Kidney (tissue), 14 donors: ENCODE measurements around the gene SH2D1B. TPM values are rescaled to one million over a fixed set of nuclear protein-coding genes. Genes with fewer than 3 reads are reported as not detected.

ENCODE experiments used
- DNase-seq, 5 donors: peaks; one replicate each; pipeline ENCODE4 v3.0.0-alpha.2; 2013 to 2020
- FAIRE-seq: peaks from 2 replicates; lab custom pipeline; 2012; peaks lifted over from hg19 to GRCh38; lab: Jason Lieb, UNC
- H3K27ac ChIP-seq, 2 donors: one replicate each; pipeline ENCODE4 v1.7.0; 2013; ENCODE audit warnings: low read depth in 2 of 2, low read length in 2 of 2, inconsistent platforms in 1 of 2
- H3K27me3 ChIP-seq: one replicate; pipeline ENCODE4 v1.7.1; 2013; ENCODE audit warnings: low read length, inconsistent platforms; ENCODE audit not compliant: control insufficient read depth, insufficient read depth
- H3K36me3 ChIP-seq, 3 donors: one replicate each; pipeline versions ENCODE4 v1.7.0 to v1.7.1; 2013; ENCODE audit warnings: low read length in 3 of 3, control low read depth in 1 of 3, inconsistent platforms in 1 of 3; ENCODE audit not compliant: insufficient read depth in 3 of 3, control insufficient read depth in 2 of 3
- H3K4me1 ChIP-seq, 3 donors: one replicate each; pipeline versions ENCODE4 v1.7.0 to v1.7.1; 2013; ENCODE audit warnings: low read length in 3 of 3, inconsistent platforms in 1 of 3, low read depth in 1 of 3; ENCODE audit not compliant: control insufficient read depth in 2 of 3, insufficient read depth in 2 of 3
- H3K4me3 ChIP-seq, 3 donors: one replicate each; pipeline versions ENCODE4 v1.7.0 to v1.8.1; 2013; ENCODE audit warnings: low read length in 3 of 3, control low read depth in 1 of 3, inconsistent platforms in 1 of 3
- H3K9ac ChIP-seq, 3 donors: one replicate each; pipeline versions ENCODE4 v1.7.0 to v1.7.1; 2013; ENCODE audit warnings: low read length in 3 of 3, control low read depth in 1 of 3, inconsistent platforms in 1 of 3
- H3K9me3 ChIP-seq, 3 donors: one replicate each; pipeline versions ENCODE4 v1.7.0 to v1.7.1; 2013; ENCODE audit warnings: low read length in 3 of 3, control low read depth in 1 of 3, inconsistent platforms in 1 of 3; ENCODE audit not compliant: control insufficient read depth in 2 of 3, insufficient read depth in 1 of 3
- CTCF ChIP-seq: IDR thresholded peaks from 3 replicates; pipeline ENCODE4 v1.5.1; 2012; ENCODE audit warnings: mild to moderate bottlenecking, moderate library complexity, borderline replicate concordance; ENCODE audit not compliant: insufficient read depth; ENCODE audit errors: extremely low read depth
- intact Hi-C: fragments of 100-400 bp; cut with DNase I; formaldehyde crosslinking; loops from one replicate; pipeline ENCODE4 v1.11.1; 2022
- polyA plus RNA-seq: library from polyadenylated mRNA; stranded (reverse); fragments of 350-450 nt; fragmentation: Illumina TruSeq; extraction: RNeasy Lipid Tissue Mini Kit (QIAGEN cat#74804); gene quantifications from one replicate; pipeline ENCODE4 v1.2.3, GENCODE V29; 2014; ENCODE audit warnings: low read depth, low replicate concordance; ENCODE audit not compliant: insufficient read depth
- total RNA-seq: library from RNA; stranded (reverse); fragmentation: NEBNext Ultra II Directional; extraction: Animal tissue kit (Norgen Biotek cat#: 25700); gene quantifications from one replicate; pipeline ENCODE4 v1.2.1, GENCODE V29; 2021
- donor health status: control.
- donor health status: control.
- donor health status: control.
- donor health status: control.
- donor health status: control.
- donor health status: DM: yes; HTN: yes; CAD: no.
- donor health status: Normal renal cell carcinoma (clear cell type).

The SH2D1B gene
- total and polyA plus RNA-seq, 2 donors from 2014 or later = 0.76 TPM; not detected in 1

GRCh38 chr1:162367073-162367472, 44.9 kb downstream of the SH2D1B start:
- intact Hi-C loops = no loop called here
- FAIRE-seq = no peak
- TF ChIP-seq CTCF = no peak
- Histone ChIP-seq H3K9me3 (no peaks in the 10 kb centered on the region), H3K9ac (no peak overlapping the region), H3K27ac (no peak overlapping the region), H3K4me3 (no peak overlapping the region), H3K27me3 (no peaks in the 10 kb centered on the region), H3K36me3 (no peaks in the 10 kb centered on the region), H3K4me1 (peaks cover 0 to 2% (median 0%) of the 10 kb centered on the region in 3 donors)
- DNase-seq = no peak

- intact Hi-C loops = no loop called here
- DNase-seq = no peak
- FAIRE-seq = no peak
- H3K27ac ChIP-seq = no peak overlapping the region
- H3K4me3 ChIP-seq = no peak overlapping the region
- H3K4me1 ChIP-seq = peaks cover 0 to 2% (median 0%) of the 10 kb centered on the region in 3 donors
- H3K36me3 ChIP-seq = peaks cover 0 to 2% (median 0%) of the 10 kb centered on the region in 3 donors
- H3K9me3 ChIP-seq = no peaks in the 10 kb centered on the region
- H3K9ac ChIP-seq = no peak overlapping the region
- no peaks in the 10 kb centered on the region for H3K27me3 ChIP-seq
- no peak for TF ChIP-seq CTCF
Measured at GRCh38 chr1:162366671-162367070, 45.3 kb downstream of the SH2D1B start.

- H3K4me1 ChIP-seq = peaks cover 0 to 2% (median 0%) of the 10 kb centered on the region in 3 donors
- no peaks in the 10 kb centered on the region for H3K9me3 ChIP-seq
- H3K4me3 ChIP-seq = no peak overlapping the region
- H3K9ac ChIP-seq = no peak overlapping the region
- TF ChIP-seq CTCF = no peak
- H3K27me3 ChIP-seq = no peaks in the 10 kb centered on the region
- peaks cover 0 to 2% (median 0%) of the 10 kb centered on the region in 3 donors for H3K36me3 ChIP-seq
- intact Hi-C loops = no loop called here
- DNase-seq = no peak
- no peak overlapping the region for H3K27ac ChIP-seq
- no peak for FAIRE-seq
Measured at GRCh38 chr1:162366149-162366548, 45.8 kb downstream of the SH2D1B start.
